Measurements from ENCODE around the gene BLOC1S4.

Gene BLOC1S4

DNA sequence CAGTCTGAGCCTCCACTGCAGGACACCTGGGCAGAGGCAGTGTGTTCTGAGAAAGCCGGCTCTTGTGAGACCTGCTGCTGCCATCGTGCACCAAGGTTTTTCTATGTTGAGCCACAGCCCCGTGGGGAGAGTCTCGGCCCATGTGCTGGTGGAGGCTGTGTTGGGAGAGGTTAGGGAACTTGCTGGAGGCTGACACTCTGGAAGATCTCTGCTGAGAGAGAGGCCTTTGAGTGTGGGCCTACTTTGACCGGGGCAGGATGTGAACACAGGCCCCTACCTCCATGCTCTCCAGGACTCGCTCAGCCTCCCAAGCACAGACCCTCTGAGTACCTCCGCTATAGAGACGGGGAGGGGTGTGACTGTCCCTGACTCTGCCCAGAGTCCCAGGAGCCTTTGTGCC, 23.6 kb upstream of the BLOC1S4 start:
- DNase-seq (ENCODE audit: low read depth): no peak

- DNase-seq (ENCODE audit: low read depth): no peak
These were observed 23.2 kb upstream of the BLOC1S4 start for GRCh38 chr4:6692806-6693205.

DNA sequence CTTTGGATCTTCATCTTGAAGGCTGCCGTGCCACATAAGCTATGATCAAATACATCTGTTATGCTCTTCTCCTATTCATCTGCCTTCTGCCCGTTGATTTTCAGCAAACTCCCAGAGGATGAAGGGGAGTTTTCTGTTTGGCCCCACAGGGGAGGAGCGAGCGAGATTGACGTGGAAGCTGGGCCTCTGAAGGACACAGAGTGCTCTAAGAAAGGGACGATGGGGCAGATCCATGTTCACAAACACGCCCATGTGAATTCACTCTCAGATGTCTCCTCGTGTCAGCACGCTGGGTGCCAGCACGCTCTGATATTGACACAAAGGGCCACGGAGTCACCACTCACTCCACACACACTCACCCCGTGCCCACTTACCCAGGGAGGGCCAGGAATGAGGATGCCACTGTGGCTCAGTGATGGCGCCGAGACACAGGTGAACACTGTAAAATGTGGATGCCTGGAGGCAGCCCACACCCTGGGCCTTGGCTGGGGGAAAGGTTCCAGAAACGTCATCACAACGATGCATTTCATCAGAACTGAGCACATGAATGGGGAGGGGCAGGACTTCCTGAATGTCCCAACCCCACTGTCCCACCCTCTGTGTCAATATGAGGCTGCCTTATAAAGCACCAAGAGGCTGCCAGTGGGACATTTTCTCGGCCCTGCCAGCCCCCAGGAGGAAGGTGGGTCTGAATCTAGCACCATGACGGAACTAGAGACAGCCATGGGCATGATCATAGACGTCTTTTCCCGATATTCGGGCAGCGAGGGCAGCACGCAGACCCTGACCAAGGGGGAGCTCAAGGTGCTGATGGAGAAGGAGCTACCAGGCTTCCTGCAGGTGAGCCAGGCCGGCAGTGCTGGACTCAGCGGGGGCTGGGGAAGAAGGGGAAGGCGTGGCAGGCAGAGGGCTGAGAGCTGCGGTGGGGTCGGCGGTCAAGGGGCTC, 22.5 kb upstream of the BLOC1S4 start, which contains the start of gene S100P:
S100P (plus strand) TSS at position 648 of the 946 bp plus-strand sequence; CDS start at position 703, 55 bp downstream.
- no peak for DNase-seq (ENCODE audit: low read depth)

GRCh38 chr4:6694177-6694901, 21.6 kb upstream of the BLOC1S4 start:
- DNase-seq (ENCODE audit: low read depth): no peak

DNA sequence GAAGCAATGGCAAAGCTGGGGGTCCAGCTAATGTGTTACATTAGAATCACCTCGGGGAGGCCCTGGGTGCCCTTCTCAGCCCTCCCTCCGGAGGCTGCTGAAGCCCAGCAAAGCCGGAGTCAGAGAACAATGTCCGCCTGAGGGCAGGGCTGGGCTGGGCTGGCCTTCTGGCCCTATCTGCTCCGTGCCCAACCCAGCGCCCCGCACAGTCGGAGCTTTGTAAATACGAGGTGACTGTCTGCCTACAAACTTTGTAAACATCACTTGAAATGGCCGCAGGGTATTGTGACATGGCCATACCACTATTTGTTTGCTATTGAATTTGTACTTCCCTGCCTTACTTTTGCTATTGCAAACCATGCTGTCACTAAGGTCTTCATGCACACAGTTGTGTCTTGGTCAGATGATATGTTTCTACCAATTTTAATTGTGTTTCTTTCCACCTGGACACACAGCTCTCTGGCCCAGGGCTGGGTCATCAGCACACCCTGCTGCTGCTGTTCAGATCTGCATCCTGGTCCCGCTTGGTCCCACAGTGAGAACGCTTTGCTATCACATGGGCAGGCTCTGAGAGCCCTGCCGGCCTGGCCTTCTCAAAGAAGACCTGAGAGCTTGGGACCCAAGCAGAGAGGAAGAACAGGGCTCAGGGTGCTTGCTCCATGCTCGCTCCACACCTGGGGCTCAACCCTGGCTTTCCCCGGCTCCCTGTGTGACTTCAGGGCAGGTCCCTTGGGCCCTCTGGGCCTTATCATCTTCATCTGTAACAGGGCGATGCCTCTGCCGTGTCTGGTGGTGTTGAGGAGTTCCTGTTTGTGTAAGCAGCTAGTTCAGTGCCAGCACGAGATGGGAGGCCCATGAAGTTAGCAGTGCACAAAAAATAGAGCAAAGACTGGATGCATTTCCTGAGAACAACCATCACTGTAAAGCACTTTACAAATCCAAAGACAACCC, 20.0 kb upstream of the BLOC1S4 start:
- peak; percentile 50 for DNase-seq (ENCODE audit: low read depth)

DNA sequence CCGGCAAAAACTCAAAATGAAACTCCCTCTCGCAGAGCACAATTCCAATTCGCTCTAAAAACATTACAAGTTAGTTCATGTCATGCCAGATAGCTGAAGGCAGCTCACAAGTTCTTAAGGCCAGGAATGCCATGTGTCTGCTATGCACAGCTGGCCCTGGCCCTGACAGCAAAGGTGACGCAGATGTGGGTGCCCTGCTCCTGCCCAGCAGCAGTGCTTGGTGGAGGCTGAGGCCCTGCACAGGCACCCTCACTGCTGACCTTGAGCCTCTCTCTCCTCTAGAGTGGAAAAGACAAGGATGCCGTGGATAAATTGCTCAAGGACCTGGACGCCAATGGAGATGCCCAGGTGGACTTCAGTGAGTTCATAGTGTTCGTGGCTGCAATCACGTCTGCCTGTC, 19.4 kb upstream of the BLOC1S4 start:
- no peak for DNase-seq (ENCODE audit: low read depth)

DNA sequence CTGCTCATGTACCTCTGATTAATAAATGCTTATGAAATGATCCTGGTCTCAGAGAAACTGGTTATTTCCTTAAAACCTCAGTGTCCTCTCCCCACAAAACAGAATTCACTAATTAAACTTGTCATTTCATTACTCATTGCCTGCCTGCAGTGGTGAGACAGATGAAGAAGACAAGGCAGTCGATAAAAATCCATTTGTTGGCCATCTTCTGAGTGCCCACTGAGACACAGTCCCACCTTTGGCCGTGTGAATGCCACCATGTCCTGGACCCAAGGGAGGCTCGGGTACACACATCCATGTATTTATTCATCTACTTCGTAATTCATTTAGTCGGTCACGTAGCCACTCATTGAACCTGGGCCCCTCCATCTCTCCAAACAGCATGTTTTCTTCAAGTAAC, 18.8 kb upstream of the BLOC1S4 start:
- no peak for DNase-seq (ENCODE audit: low read depth)

GRCh38 chr4:6699388-6699787, 16.6 kb upstream of the BLOC1S4 start:
- DNase-seq (ENCODE audit: low read depth): no peak

GRCh38 chr4:6699903-6700302, 16.1 kb upstream of the BLOC1S4 start:
- no peak for DNase-seq (ENCODE audit: low read depth)

- no peak for DNase-seq (ENCODE audit: low read depth)
These were observed 14.6 kb upstream of the BLOC1S4 start for GRCh38 chr4:6701371-6701770.

DNA sequence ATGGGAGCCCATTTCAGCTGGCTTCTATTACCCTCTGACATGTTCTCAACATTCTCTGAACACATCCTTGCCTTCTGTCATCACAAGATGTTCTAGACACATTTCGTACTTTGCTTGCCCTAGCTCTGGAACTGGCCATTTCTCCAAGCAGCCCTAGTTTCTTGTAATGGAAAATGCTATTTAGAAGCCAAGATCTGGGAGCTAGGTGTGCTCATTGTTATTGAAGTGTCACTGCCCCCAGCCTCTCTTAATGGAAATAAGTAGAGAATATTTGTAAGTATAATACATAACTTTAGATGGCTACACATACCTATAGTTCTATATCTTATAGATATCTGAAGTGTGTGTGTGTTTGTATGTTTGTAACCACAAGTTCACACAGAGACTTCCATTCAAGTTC, 13.2 kb upstream of the BLOC1S4 start:
- DNase-seq (ENCODE audit: low read depth): no peak

- DNase-seq (ENCODE audit: low read depth): peak; percentile 54
These were observed 12.2 kb upstream of the BLOC1S4 start for GRCh38 chr4:6703786-6704185.

- DNase-seq (ENCODE audit: low read depth): no peak
These were observed 10.3 kb upstream of the BLOC1S4 start for GRCh38 chr4:6705646-6706045.

DNA sequence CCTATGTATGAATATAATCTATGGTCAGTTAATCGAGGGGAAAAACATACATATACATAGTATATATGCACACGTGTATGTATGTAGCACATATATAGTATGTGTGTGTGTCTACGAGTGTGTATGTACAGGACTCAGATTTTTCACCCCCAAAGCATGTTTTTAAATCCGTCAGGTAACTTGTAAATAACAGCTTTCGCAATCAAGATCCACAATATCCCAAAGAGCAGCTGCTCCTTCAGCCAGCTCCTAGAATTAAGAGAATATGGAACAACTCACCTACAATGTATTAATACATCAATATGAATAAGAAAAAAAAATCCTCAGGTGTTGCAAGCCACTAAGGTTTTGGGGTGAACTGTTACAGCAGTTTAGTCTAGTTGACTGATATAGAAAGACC, 9.8 kb upstream of the BLOC1S4 start:
- no peak for DNase-seq (ENCODE audit: low read depth)

DNA sequence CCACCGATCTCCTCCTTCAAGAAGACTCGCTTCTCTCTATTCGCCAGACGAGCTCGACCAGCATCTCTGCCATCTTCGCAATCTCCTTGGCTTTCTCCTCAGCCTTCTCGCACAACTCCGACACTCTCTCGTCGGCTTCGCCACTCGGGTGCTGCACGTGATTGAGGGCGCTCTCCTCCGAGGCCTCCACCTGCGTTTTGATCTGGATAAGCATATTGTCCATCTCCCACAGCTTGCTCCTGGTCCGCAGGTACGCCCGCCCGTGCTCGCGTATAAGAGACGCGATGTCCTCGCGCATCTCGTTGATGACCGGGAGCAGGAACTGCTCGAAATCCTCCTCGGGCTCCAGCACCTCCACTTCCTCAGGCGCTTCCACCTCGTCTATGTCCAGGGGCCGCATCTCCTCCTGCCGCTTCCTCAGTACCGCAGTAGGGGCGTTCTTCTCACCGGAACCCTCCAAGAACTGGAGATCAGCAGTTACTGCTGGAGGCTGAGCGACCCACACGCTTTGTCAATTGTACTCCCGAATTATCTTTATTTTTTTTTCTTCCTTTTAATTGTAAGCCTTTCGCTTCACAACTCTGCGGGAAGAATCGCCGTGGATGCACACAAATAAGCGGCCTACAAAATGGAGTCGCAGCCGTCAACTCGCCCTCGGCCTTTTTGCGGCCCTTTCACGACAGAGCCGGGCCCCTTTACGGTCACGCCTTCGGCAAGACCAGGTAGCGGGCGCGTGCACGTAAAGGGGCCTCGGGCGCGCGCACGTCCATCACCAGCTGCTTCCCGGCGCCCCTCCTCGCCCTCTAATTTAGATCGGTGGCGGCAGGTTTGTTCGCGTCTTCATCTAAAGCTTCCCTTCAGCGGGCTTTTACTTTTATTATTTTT, 6.5 kb upstream of the BLOC1S4 start, which contains the start of gene MRFAP1L1:
MRFAP1L1 (minus strand) TSS at position 636 of the 885 bp plus-strand sequence; CDS start at position 400, 236 bp downstream.
- DNase-seq (ENCODE audit: low read depth): peak; percentile 99

DNA sequence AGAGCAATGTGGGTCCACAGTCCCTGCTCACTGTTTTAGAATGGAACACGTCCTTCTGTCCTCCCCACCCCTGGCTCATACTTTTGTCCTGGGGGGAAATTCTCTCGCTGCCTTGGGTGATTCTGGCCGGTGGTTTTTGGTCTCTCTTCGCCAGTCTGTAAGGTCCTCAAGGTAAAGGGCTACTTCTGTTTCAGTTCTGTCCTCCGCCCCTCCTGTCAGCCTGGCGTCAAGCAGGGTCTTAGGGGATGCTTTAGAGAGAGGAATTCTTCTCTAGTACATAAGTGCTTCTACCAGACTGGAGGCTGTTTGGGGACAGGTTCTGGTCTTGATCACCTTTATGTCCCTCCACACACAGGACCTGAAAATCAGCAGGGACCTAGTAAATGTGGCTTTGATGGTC, 5.7 kb upstream of the BLOC1S4 start:
- DNase-seq (ENCODE audit: low read depth): no peak

DNA sequence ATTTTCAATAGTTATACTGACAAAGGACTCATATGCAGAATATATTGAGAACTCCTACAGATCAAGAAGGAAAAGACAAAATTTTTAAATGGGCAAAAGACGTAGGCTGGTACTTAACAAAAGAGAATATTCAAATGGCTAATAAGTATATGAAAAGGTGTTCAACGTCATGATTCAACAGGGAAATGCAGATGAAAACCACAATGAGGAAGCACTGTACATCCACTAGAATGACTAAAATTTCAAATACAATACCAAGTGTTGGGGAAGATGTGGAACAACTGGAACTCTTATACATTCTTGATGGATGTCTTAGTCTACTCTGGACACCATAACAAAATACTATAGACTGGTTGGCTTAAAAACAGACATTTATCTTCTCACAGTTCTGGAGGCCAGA, 5.0 kb upstream of the BLOC1S4 start:
- no peak for DNase-seq (ENCODE audit: low read depth)

- DNase-seq (ENCODE audit: low read depth): no peak
These were observed 1.0 kb upstream of the BLOC1S4 start for GRCh38 chr4:6714954-6715353.

- DNase-seq (ENCODE audit: low read depth): no peak
These were observed 313 bp upstream of the BLOC1S4 start for GRCh38 chr4:6715704-6716017.

GRCh38 chr4:6716958-6717655, 1.1 kb downstream of the BLOC1S4 start:
- no peak for DNase-seq (ENCODE audit: low read depth)
